Choroid plexus epithelial cell (primary cell): ENCODE results near the gene LRRIQ4.

Experiments
- DNase-seq: peaks from one replicate; pipeline ENCODE4 v3.0.0-alpha.2; 2010; ENCODE audit warnings: low read depth
- H3K4me3 ChIP-seq: 2 replicates; pipeline ENCODE4 v1.5.1; 2011; ENCODE audit warnings: low read depth, mild to moderate bottlenecking, control low read depth, low read length, moderate library complexity
- CTCF ChIP-seq: conservative IDR thresholded peaks from 2 replicates; pipeline ENCODE4 v1.5.1; 2011; ENCODE audit warnings: low read depth, mild to moderate bottlenecking, control low read depth, inconsistent platforms, low read length, moderate library complexity

The LRRIQ4 gene

GRCh38 chr3:169855514-169855913, 42.8 kb downstream of the LRRIQ4 start:
- no peak for TF ChIP-seq CTCF
- no peak for DNase-seq
- no peak overlapping the region for H3K4me3 ChIP-seq

GRCh38 chr3:169857811-169858210, 45.1 kb downstream of the LRRIQ4 start:
- no peak for DNase-seq
- TF ChIP-seq CTCF = no peak
- H3K4me3 ChIP-seq = no peak overlapping the region

- no peak for DNase-seq
- TF ChIP-seq CTCF = no peak
- H3K4me3 ChIP-seq = no peak overlapping the region
Measured at GRCh38 chr3:169861871-169862270, 49.2 kb downstream of the LRRIQ4 start.

- peak; percentile 94 for TF ChIP-seq CTCF
- DNase-seq = peak; percentile 85
- no peak overlapping the region for H3K4me3 ChIP-seq
Measured at GRCh38 chr3:169863458-169863899, 50.8 kb downstream of the LRRIQ4 start.

- no peak for TF ChIP-seq CTCF
- no peak overlapping the region for H3K4me3 ChIP-seq
- DNase-seq = no peak
Measured at GRCh38 chr3:169864270-169864669, 51.6 kb downstream of the LRRIQ4 start.

- no peak overlapping the region for H3K4me3 ChIP-seq
- TF ChIP-seq CTCF = no peak
- DNase-seq = no peak
Measured at GRCh38 chr3:169865176-169865767, 52.6 kb downstream of the LRRIQ4 start.

- H3K4me3 ChIP-seq = no peak overlapping the region
- TF ChIP-seq CTCF = no peak
- DNase-seq = no peak
Measured at GRCh38 chr3:169867584-169868210, 55.0 kb downstream of the LRRIQ4 start.
